Astrocyte of the spinal cord (primary cell): ENCODE measurements around the gene NDUFA13.

Source experiments
- DNase-seq: peaks from one replicate; pipeline ENCODE4 v3.0.0; 2011; ENCODE audit warnings: low read depth, low spot score
- H3K4me3 ChIP-seq: 2 replicates; pipeline ENCODE4 v1.5.1; 2011; ENCODE audit warnings: low read depth, mild to moderate bottlenecking, low read length, moderate library complexity
- in situ Hi-C: cut with HindIII; loops from 2 replicates; pipeline ENCODE4 v1.10.0; 2017; ENCODE audit warnings: low sequenced_read_pairs
- TF ChIP-seq, protein P1 (sequence below): IDR thresholded peaks from 2 replicates; pipeline ENCODE4 v1.5.1; 2012; ENCODE audit warnings: low read depth, mild to moderate bottlenecking, low read length, inconsistent platforms

Gene NDUFA13

DNA sequence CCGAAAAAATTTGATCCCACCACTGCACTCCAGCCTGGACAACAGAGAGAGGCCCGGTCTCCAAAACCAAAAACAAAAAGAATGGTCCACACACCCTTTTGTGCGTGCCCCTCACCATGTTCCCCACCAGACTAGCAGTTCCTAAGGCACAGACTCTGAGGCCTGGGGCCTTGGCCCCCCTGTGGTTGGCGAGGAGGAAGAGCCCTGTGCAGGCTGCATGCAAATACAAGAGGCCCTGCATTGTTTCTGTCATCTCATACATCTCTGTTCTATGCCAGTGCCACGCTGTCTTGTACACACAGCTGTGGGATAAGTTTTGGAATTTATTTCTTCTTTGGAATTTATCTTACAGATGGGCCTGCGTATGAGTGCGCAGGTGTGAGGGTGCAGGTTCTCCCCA lies 8.0 kb downstream of the NDUFA13 start:
- H3K4me3 ChIP-seq = no peak overlapping the region
- in situ Hi-C loops = no loop called here
- TF ChIP-seq, protein P1, sequence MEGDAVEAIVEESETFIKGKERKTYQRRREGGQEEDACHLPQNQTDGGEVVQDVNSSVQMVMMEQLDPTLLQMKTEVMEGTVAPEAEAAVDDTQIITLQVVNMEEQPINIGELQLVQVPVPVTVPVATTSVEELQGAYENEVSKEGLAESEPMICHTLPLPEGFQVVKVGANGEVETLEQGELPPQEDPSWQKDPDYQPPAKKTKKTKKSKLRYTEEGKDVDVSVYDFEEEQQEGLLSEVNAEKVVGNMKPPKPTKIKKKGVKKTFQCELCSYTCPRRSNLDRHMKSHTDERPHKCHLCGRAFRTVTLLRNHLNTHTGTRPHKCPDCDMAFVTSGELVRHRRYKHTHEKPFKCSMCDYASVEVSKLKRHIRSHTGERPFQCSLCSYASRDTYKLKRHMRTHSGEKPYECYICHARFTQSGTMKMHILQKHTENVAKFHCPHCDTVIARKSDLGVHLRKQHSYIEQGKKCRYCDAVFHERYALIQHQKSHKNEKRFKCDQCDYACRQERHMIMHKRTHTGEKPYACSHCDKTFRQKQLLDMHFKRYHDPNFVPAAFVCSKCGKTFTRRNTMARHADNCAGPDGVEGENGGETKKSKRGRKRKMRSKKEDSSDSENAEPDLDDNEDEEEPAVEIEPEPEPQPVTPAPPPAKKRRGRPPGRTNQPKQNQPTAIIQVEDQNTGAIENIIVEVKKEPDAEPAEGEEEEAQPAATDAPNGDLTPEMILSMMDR = no peak
- DNase-seq = no peak

DNA sequence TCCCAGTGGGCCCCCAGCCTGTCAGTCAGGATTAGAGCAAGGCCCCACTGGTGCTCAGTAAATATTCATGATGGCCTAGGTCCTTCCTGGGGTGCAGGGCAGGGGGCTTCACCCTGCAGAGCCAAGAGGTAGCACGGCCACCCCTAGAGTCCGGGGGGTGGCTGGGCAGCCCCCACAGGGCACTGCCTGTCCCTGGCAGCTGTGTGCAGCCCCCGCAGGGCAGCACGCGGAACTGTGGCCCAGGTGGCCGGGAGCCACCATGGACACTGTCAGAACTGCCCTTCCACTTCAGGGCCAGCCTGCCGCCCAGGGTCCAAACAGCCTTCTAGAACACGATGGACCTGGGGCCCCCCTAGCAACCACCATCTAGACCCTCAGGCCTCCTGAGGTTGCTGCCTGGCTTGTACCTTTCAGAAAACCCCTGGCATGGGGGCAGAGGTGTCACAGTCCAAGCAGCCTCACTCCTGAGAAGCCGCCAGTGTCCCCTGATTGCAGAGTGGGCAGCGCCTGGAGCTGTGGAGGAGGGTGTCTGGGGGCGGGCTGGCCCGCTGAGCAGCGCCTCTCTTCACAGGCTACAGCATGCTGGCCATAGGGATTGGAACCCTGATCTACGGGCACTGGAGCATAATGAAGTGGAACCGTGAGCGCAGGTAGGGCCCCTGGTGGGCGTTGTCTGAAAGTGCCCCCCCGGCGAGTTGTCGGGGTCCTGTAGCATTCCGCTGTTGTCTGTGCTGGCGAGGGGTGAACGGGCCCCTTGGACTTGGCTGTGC lies 9.8 kb downstream of the NDUFA13 start:
- TF ChIP-seq, protein P1 = no peak
- DNase-seq = no peak
- in situ Hi-C loops = no loop called here
- no peak overlapping the region for H3K4me3 ChIP-seq

DNA sequence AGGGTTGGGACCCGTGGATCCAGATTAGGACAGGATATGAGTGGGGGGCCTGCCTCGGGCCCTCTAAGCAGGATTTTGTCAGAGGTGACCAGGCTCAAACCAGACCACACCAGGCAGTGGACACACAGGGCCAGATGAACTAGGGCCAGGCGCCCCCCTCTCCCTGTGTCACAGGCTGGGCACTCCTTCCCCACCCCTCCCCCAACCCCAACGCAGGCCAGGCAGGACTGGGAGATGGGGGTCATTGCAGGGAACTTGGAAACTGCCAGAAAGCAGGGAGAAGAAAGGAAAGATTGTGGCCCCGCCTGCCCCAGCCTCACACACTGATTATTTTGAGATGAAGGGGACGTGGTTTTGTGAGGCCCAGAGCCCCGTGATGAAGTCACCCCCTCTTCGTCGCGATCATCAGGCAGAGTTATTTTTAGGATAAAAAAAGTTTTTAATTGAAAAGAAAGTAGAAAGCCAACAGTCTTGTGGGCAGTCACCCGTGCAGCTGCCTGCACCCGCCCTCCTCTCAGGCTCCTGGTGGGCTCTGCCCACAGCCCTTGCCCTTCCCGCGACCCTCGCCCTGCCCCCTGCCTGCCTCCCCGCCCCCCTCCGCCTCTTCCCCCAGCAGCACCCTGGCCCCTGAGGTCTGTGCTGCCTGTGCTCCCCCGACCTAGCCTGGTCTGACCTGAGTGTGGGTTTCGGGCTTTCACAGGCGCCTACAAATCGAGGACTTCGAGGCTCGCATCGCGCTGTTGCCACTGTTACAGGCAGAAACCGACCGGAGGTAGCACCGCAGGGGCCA lies 10.8 kb downstream of the NDUFA13 start:
- TF ChIP-seq, protein P1 = no peak
- in situ Hi-C loops = no loop called here
- DNase-seq = no peak
- no peak overlapping the region for H3K4me3 ChIP-seq

DNA sequence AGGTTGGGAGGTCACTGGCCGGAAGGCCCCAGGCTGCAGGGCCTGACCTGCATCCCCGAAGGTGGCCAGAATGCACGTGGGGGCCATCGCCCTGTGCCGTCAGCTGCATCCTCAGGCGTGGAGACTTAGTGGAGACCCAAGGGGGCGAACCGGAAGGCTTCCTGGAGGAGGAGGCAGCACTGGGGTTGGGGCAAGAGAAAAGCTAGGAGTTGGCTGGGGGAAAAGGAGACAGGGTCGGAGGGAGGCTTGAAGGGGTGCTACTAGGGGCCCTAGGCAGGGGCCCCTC lies 11.3 kb downstream of the NDUFA13 start:
- in situ Hi-C loops = no loop called here
- H3K4me3 ChIP-seq = no peak overlapping the region
- DNase-seq = no peak
- TF ChIP-seq, protein P1 = no peak

DNA sequence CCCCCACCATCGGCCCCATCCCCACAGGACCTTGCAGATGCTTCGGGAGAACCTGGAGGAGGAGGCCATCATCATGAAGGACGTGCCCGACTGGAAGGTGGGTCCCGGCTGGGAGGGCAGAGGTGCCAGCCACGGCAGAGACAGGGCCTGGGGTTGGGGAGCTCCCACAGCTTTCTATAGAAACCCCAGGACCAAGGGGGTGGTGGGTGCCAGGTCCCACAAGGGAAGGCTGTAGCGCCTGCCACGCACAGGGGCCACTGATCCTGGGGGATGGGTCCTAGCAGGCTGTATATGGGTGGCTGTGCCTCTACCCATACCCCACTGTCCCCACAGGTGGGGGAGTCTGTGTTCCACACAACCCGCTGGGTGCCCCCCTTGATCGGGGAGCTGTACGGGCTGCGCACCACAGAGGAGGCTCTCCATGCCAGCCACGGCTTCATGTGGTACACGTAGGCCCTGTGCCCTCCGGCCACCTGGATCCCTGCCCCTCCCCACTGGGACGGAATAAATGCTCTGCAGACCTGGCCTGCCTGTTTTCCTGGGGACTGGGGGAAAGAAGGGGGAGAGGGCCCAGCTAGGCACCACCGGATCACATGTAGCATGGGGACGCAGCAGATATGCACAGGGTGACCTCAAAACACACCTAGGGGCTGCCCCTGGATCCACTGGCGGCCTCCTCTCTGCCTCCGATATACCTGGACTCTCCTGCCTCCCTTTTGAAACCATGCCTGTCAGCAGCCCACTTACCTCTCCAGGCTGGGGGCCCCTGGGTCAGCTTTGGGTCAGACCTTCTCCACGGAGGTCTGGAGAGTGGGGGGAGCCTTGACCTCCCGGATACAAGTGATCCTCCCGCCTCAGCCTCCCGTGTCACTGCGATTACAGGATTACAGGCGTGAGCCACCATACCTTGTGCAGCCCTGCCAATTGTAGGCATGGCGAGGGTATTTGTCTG lies 11.9 kb downstream of the NDUFA13 start:
- no peak overlapping the region for H3K4me3 ChIP-seq
- DNase-seq = no peak
- in situ Hi-C loops = no loop called here
- TF ChIP-seq, protein P1 = no peak
